HG03108 (cell line): Measurements from ENCODE around the gene LHFPL6.

Source experiments
- ATAC-seq: cut with Tn5 transposase; IDR thresholded peaks from one replicate; pipeline ENCODE4 v1.9.1; 2021; ENCODE audit warnings: moderate library complexity; ENCODE audit not compliant: unreplicated experiment

LHFPL6 gene

GRCh38 chr13:39474600-39474999, 128.4 kb downstream of the LHFPL6 start:
- ATAC-seq, result no peak

GRCh38 chr13:39469676-39470075, 133.3 kb downstream of the LHFPL6 start:
- no peak for ATAC-seq

GRCh38 chr13:39468306-39468705, 134.7 kb downstream of the LHFPL6 start:
- ATAC-seq, result no peak

GRCh38 chr13:39463611-39464010, 139.4 kb downstream of the LHFPL6 start:
- no peak for ATAC-seq

GRCh38 chr13:39462906-39463305, 140.1 kb downstream of the LHFPL6 start:
- ATAC-seq, result no peak

GRCh38 chr13:39462428-39462827, 140.6 kb downstream of the LHFPL6 start:
- ATAC-seq, result no peak

GRCh38 chr13:39461685-39462266, 141.2 kb downstream of the LHFPL6 start:
- no peak for ATAC-seq

- ATAC-seq, result no peak
Measured at GRCh38 chr13:39457274-39457673, 145.7 kb downstream of the LHFPL6 start.

GRCh38 chr13:39455521-39456175, 147.3 kb downstream of the LHFPL6 start:
- no peak for ATAC-seq

- ATAC-seq, result no peak
Measured at GRCh38 chr13:39452834-39453233, 150.2 kb downstream of the LHFPL6 start.

GRCh38 chr13:39452417-39452816, 150.6 kb downstream of the LHFPL6 start:
- ATAC-seq, result no peak

- no peak for ATAC-seq
Measured at GRCh38 chr13:39451860-39452301, 151.1 kb downstream of the LHFPL6 start.

- ATAC-seq, result no peak
Measured at GRCh38 chr13:39451301-39451700, 151.7 kb downstream of the LHFPL6 start.

GRCh38 chr13:39450176-39450575, 152.8 kb downstream of the LHFPL6 start:
- no peak for ATAC-seq

- ATAC-seq, result no peak
Measured at GRCh38 chr13:39448834-39449233, 154.2 kb downstream of the LHFPL6 start.

GRCh38 chr13:39446865-39447264, 156.1 kb downstream of the LHFPL6 start:
- no peak for ATAC-seq

GRCh38 chr13:39444866-39445265, 158.1 kb downstream of the LHFPL6 start:
- no peak for ATAC-seq

- no peak for ATAC-seq
Measured at GRCh38 chr13:39433651-39434050, 169.3 kb downstream of the LHFPL6 start.

- ATAC-seq, result no peak
Measured at GRCh38 chr13:39432196-39432595, 170.8 kb downstream of the LHFPL6 start.

GRCh38 chr13:39422845-39423565, 180.0 kb downstream of the LHFPL6 start:
- ATAC-seq, result no peak

GRCh38 chr13:39419876-39420275, 183.1 kb downstream of the LHFPL6 start:
- ATAC-seq, result no peak

- ATAC-seq, result no peak
Measured at GRCh38 chr13:39419068-39419467, 183.9 kb downstream of the LHFPL6 start.
